Measurements from ENCODE around the gene MXD3.

- TF ChIP-seq CTCF (conservative IDR thresholded peaks at IDR 0.05) (no peak), EZH2 (IDR thresholded peaks at IDR 0.05; ENCODE audit: low read depth) (no peak)
These were observed 8.4 kb upstream of the MXD3 start for GRCh38 chr5:177319913-177320588.

All from PC-9 (cell line).